Stimulated activated CD8-positive, alpha-beta memory T cell treated with anti-CD3 and anti-CD28 coated beads, Interleukin-4, amount 100 ng/mL, for 4 hours (primary cell): Measurements from ENCODE around the gene ETV1.

Source experiments
- DNase-seq, 2 donors: peaks; one replicate each; pipeline ENCODE4 v3.0.0-alpha.2; 2020; ENCODE audit warnings: low read depth in 2 of 2, low spot score in 1 of 2

The ETV1 gene

GRCh38 chr7:13880789-13881188, 108.7 kb downstream of the ETV1 start:
- DNase-seq, result no peak

- no peak for DNase-seq
Measured at GRCh38 chr7:13879994-13880686, 109.3 kb downstream of the ETV1 start.

DNA sequence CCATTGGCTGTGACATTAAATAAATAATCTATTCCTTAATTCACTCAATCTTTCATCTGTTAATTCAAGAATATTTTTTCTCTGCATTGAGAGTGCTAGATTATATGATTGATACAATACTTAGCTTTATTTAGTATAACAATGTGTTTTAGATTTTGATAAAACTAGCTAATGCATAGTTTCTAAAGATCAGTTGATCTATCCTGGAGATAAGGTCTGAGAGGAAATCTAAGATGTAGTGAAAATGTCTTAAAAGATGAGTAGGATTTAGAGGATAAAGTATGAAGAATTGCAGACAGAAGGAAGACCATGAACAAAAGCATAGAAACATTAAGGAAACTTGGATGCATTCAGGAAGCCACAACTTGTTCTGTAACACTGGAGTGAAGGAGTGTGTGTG, 110.3 kb downstream of the ETV1 start:
- DNase-seq, result no peak

- no peak for DNase-seq
Measured at GRCh38 chr7:13878154-13878553, 111.3 kb downstream of the ETV1 start.

DNA sequence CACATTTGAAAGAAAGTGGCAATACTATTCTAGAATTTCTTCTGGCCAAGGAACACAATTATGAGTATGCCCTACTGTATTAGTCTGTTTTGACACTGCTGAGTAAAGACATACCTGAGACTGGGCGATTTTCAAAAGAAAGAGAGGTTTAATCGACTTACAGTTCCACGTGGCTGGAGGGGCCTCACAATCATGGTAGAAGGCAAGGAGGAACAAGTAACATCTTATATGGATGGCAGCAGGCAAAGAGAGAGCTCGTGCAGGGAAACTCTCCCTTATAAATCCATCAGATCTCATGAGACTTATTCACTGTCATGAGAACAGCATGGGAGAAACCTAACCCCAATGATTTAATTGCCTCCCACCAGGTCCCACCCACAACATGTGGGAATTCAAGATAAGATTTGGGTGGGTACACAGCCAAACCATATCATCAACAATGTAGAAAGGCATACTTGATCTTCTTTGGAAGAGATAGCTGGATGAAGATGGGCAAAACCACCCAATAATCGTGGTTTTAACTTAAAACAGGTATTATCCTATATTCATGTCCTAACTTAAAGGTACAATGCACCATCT, 113.9 kb downstream of the ETV1 start:
- DNase-seq, result no peak

GRCh38 chr7:13874783-13875182, 114.7 kb downstream of the ETV1 start:
- no peak for DNase-seq

DNA sequence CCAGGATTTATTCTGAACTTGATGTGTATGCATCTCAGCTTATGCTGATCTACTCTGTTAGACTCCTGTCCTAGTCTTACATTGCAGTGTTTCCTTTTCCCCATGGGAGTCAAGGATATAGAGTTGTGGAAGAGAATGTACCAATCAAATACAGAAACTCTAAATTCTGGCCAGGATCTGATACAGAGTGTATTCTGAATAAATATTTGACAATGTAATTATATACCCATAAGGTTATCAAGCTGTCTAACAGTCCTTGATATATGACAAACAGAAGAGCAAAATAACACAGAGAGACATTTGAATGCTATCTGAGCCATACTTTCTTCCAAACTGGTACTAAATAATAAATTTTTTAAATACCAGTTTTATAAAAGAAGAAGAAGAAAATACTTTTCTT, 116.8 kb downstream of the ETV1 start:
- no peak for DNase-seq

DNA sequence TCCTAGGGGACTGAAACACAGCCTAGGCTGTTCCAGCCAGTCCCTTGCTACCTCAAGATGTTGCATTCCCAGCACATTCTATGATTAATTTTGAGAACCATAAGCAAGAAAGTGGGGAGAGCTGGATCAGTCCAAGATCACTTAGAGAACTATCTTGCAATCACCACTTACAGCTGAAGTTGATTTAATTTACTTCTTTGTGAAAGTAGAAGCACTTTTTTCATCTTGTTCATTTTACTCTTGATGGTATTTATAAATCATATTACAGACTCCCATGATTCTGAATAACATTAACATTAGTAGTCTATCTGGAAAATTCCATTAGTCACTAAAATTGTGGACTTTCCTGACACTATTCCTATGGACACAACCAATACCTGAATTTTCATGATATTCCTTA, 118.5 kb downstream of the ETV1 start:
- no peak for DNase-seq

GRCh38 chr7:13860734-13861133, 128.7 kb downstream of the ETV1 start:
- DNase-seq, result no peak

GRCh38 chr7:13856012-13856411, 133.5 kb downstream of the ETV1 start:
- DNase-seq, result no peak

GRCh38 chr7:13852281-13852968, 137.0 kb downstream of the ETV1 start:
- no peak for DNase-seq

DNA sequence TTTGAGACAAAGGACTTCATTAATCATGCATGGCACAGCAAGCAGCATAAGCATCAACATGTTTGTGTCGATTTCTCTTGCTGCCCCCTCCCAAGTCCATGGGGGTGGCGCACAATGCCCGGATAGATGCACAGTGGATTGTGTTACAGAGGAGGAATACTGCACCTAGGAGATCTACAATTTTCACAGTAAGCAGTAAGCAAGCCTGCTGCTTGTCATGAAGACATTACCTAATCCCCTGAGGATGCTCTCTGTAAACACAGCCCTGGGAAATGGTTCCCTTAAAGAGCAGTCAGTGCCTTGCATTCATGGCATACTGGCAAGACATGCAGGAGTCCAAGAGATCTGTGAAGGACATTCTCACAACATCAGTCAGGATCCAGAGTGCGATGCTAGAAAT, 137.7 kb downstream of the ETV1 start:
- DNase-seq, result no peak

DNA sequence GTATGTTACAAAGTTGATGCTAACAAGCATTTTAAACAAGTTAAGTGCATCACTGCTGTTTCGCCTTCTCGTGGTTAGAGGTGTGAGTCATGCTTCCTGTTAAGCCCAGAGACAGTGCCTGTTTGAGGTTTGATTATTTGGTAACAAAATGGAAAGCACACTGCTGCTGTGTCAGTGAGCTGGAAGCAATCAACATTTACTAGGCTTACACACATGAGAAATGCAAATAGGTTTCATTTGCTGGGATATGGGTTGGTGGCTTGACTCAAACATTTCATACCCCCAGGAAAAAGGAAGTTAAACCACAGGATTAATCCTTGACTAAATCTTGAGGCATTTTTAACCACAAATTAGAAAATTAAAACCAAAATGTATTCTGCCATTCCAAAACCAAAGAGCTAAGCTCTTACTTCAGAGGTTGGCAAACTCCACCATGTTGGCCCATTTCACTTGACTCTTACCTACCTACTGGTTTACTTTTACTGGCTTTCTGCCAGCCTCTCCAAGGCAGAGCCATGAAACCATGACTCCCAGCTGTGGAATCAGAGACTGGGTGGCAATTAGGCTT, 139.2 kb downstream of the ETV1 start:
- DNase-seq, result peak; percentile 14 to 49

- DNase-seq, result no peak
Measured at GRCh38 chr7:13849163-13849892, 140.1 kb downstream of the ETV1 start.

DNA sequence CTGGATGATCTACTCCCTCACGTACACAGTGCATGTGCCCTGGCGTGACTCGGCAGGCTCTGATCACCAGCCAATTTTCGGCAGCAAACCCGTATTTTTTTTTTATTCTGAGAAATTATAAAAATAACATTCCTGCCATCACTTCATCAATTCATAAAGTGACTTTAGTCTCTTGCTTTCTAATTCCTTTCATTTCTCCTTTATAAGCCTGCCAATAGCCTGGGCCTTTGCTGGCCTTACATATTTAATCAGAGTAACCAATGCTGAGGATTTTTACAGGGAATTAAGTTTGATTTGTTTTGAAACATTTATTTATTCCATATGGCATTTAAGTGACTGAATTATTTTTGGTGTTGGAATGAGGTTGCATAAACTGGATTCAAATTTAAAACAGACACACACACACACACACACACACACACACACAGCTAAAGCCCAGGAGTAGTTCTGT, 140.8 kb downstream of the ETV1 start:
- no peak for DNase-seq

DNA sequence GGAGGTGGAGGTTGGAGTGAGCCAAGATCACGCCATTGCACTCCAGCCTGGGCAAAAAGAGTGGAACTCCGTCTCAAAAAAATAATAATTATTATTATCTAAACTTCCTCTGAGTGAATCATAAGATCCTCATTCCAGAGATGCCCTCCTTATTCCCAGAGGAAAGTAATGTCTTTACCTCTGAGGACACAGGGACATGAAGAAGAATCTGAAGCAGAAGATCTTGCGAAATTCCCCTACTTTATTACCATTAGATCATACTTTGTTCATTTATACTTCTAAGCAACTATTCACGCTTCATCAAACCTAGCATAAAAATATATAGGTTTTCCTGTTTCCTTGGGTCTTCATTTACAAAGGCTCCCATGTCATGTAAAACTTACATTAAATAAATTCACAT, 143.1 kb downstream of the ETV1 start:
- DNase-seq, result no peak

DNA sequence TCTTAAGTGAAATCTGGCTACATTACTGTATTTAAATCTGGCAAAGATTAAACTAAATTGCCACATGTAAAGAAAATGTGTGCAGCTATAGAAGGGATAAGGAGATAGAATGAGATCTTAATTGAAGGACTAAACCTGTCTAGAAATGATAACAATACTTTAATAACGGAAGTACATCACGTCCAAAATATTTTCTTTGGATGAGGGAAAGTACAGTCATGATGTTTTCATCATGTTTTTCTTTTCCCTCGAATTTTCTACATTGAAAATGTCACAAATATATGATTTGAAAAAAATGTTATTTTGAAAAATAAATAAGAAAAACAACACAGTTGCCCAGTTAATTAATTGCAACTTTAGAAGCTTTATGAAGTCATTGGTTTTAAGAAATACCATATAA, 143.9 kb downstream of the ETV1 start:
- DNase-seq, result no peak

DNA sequence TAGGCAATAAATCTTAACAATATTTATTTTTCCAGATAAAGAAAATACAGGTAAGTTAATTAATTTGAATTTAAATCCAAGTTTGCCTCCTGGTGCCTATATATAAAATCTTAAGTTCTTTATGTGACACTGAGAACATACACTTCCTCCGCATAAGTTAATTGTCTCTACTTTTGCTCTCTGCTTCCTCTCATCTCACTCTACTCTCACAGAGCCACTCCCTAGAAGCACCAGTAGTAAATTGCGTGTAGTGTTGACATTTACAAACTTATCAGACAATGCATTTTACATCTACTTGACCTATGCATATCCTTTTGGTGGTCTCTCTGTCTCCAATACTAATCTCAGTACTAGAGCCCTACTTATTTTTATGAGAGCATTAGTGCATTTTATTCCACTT, 144.5 kb downstream of the ETV1 start:
- DNase-seq, result no peak

GRCh38 chr7:13841284-13841683, 148.2 kb downstream of the ETV1 start:
- no peak for DNase-seq
